Vagina (tissue), 2 donors: Measurements from ENCODE around the gene SHISA4.

Source experiments
- POLR2AphosphoS5 ChIP-seq, 2 donors: sonication (generic); formaldehyde crosslinking; IDR thresholded peaks; one replicate each; pipeline ENCODE4 v1.9.0; 2017; ENCODE audit warnings: antibody characterized with exemption in 2 of 2, mild to moderate bottlenecking in 2 of 2, low read depth in 1 of 2; ENCODE audit not compliant: insufficient read depth in 1 of 2
- TF ChIP-seq, protein P1 (sequence below), 3 experiments: fragments of 450-650 bp in 2 of 3; fragments of 200-600 bp in 1 of 3; sonication (generic) in 1 of 3; IDR thresholded peaks; one replicate each; pipeline ENCODE4 v1.5.1; 2017 to 2019; ENCODE audit warnings: antibody characterized with exemption in 3 of 3, mild to moderate bottlenecking in 2 of 3, moderate library complexity in 2 of 3

DNA sequence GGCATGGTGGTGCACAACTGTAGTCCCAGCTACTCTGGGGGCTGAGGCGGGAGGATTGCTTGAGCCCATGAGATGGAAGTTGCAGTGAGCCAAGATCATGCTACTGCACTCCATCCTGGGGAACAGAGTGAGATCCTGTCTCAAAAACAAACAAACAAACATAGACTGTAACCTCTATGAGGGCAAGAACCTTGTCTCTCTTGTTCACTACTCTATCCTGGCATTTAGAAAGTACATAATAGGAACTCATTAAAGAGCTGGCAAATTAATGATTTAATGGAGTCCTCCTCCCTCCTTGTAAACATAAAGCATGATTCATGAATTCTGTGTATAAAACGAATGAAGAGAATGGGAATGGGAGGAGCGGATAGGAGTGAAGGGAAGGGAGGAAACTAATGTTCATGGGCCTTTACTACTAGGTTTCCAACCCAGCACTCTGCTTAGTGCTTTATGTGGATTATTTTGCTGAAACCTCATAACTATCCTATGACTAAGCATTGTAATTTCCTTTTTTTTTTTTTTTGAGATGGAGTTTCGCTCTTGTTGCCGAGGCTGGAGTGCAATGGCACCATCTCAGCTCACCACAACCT lies 49.0 kb downstream of the SHISA4 start:
- TF ChIP-seq POLR2AphosphoS5 (IDR thresholded peaks at IDR 0.05; ENCODE audit: insufficient read depth in 1 of 2, low read depth in 1 of 2) = peak in 1 of 2 donors; percentile 57
- TF ChIP-seq, protein P1, sequence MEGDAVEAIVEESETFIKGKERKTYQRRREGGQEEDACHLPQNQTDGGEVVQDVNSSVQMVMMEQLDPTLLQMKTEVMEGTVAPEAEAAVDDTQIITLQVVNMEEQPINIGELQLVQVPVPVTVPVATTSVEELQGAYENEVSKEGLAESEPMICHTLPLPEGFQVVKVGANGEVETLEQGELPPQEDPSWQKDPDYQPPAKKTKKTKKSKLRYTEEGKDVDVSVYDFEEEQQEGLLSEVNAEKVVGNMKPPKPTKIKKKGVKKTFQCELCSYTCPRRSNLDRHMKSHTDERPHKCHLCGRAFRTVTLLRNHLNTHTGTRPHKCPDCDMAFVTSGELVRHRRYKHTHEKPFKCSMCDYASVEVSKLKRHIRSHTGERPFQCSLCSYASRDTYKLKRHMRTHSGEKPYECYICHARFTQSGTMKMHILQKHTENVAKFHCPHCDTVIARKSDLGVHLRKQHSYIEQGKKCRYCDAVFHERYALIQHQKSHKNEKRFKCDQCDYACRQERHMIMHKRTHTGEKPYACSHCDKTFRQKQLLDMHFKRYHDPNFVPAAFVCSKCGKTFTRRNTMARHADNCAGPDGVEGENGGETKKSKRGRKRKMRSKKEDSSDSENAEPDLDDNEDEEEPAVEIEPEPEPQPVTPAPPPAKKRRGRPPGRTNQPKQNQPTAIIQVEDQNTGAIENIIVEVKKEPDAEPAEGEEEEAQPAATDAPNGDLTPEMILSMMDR (IDR thresholded peaks at IDR 0.05) = no peak
